Cardiac muscle cell (in vitro differentiated cells and primary cell): ENCODE data around the gene PSTPIP1. TPM values are rescaled to one million over a fixed set of nuclear protein-coding genes. Genes with fewer than 3 reads are reported as not detected.

Experiments
- DNase-seq, 2 donors: peaks; one replicate each; pipeline versions ENCODE4 v3.0.0 to v3.0.0-alpha.2; 2010 to 2017; ENCODE audit warnings: low read depth in 1 of 2, low spot score in 1 of 2
- H3K27ac ChIP-seq: fragments of 200-600 bp; sonication (generic); 2 replicates; pipeline ENCODE4 v1.5.1; 2016
- H3K27me3 ChIP-seq: fragments of 200-600 bp; sonication (generic); 2 replicates; pipeline ENCODE4 v1.6.0; 2016; ENCODE audit warnings: control low read depth
- H3K36me3 ChIP-seq: fragments of 200-600 bp; sonication (generic); 2 replicates; pipeline ENCODE4 v1.5.1; 2016; ENCODE audit warnings: control low read depth
- H3K4me1 ChIP-seq: fragments of 200-600 bp; sonication (generic); 2 replicates; pipeline ENCODE4 v1.8.1; 2017; ENCODE audit warnings: low read depth, mild to moderate bottlenecking, mixed run types
- H3K4me3 ChIP-seq: fragments of 200-600 bp; sonication (generic); 2 replicates; pipeline ENCODE4 v1.5.1; 2016; ENCODE audit warnings: mild to moderate bottlenecking
- H3K9me3 ChIP-seq: fragments of 200-600 bp; sonication (generic); 2 replicates; pipeline ENCODE4 v1.5.1; 2017; ENCODE audit warnings: low read depth, mild to moderate bottlenecking, control low read depth
- polyA plus RNA-seq: library from polyadenylated mRNA; unstranded; fragments of >200 nt; fragmentation: Nextera tagmentation; extraction: Ambion mirVana; gene quantifications from 2 replicates; pipeline ENCODE4 v1.2.1, GENCODE V29; 2016
- total RNA-seq: library from RNA; depleted of rRNA; stranded (reverse); fragments of >200 nt; gene quantifications from 2 replicates; pipeline ENCODE4 v1.2.3, GENCODE V29; 2016
- TF ChIP-seq, protein P1 (sequence below): IDR thresholded peaks from 2 replicates; pipeline ENCODE4 v1.5.1; 2012; ENCODE audit warnings: low read depth, mild to moderate bottlenecking, low read length

The PSTPIP1 gene
- total and polyA plus RNA-seq, 2 experiments from 2014 or later = 0.26 to 0.63 TPM

DNA sequence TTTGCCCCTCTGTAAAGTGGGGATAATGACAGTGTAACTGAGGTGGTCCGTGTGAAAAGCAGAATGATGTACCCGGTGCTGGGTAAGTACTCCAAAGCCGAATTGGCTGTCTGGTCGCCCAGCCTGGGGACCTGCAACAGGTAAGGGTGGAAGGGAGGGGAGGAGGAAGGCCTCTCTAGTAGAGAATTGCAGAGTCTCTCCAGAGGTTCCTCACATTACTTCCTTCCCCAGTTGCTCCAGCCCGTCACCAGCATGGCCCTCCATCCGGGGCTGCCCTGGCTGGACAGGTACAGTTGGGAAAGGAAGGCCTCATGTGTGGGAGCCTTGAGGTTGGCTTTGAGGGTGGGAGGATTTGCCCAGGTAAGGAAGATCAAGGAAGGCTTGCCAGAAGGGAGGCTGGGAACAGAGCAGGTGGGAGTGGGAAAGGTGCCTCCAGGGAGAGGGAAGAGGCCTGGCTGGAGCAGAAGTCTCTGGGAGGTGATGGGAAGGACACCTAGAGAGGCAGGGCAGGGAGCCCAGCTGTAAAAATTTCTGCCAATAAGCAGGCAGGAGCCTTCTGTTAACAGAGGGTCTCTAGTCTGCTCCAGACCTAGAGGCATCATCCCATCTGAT, 1.7 kb upstream of the PSTPIP1 start:
- H3K27me3 ChIP-seq = no peaks in the 10 kb centered on the region
- no peaks in the 10 kb centered on the region for H3K9me3 ChIP-seq
- TF ChIP-seq, protein P1, sequence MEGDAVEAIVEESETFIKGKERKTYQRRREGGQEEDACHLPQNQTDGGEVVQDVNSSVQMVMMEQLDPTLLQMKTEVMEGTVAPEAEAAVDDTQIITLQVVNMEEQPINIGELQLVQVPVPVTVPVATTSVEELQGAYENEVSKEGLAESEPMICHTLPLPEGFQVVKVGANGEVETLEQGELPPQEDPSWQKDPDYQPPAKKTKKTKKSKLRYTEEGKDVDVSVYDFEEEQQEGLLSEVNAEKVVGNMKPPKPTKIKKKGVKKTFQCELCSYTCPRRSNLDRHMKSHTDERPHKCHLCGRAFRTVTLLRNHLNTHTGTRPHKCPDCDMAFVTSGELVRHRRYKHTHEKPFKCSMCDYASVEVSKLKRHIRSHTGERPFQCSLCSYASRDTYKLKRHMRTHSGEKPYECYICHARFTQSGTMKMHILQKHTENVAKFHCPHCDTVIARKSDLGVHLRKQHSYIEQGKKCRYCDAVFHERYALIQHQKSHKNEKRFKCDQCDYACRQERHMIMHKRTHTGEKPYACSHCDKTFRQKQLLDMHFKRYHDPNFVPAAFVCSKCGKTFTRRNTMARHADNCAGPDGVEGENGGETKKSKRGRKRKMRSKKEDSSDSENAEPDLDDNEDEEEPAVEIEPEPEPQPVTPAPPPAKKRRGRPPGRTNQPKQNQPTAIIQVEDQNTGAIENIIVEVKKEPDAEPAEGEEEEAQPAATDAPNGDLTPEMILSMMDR = no peak
- H3K4me3 ChIP-seq = no peak overlapping the region
- H3K4me1 ChIP-seq = no peaks in the 10 kb centered on the region
- no peaks in the 10 kb centered on the region for H3K36me3 ChIP-seq
- no peak for DNase-seq
- no peak overlapping the region for H3K27ac ChIP-seq

DNA sequence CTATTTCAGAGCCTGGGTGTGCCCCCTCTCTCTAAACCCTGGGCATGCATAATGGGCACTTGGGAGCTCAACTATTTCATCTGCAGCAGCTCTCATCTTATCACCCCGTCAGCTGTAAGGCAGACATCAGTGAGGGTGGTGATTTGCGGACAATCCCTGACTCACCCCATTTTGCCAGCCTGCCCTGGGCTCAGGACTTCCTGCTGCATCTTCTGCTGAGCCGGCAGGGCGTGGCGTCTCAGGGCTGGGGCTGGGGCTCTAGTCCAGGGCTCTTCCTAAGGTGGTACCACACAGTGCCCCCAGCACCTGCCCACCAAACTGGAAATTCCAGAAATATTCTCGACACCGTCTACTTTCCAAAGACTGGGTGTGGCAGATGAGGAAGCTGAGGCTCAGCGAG, 925 bp upstream of the PSTPIP1 start:
- Histone ChIP-seq H3K27ac (no peak overlapping the region), H3K27me3 (no peaks in the 10 kb centered on the region), H3K4me3 (no peak overlapping the region), H3K9me3 (no peaks in the 10 kb centered on the region), H3K36me3 (no peaks in the 10 kb centered on the region), H3K4me1 (no peaks in the 10 kb centered on the region)
- TF ChIP-seq, protein P1 = no peak
- DNase-seq = no peak

DNA sequence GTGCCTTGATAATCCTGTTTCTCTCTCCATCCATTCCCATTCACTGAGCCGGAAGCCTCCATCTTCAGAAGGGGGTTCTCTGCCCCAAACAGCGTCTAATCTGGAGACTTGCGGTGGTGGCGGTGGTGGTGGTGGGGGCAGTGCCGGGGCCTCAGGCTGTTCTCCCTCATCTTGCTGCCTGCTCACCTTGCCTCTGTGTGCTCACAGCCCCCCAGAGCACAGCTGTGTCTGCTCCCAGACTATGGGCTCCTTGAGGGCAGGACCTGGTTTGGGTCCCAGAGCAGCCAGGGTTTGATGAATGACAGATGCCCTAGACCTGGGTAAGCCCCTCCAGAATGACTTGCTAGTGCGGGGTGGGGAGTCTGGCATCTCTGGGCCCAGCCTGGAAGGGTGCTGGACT, 430 bp upstream of the PSTPIP1 start:
- Histone ChIP-seq H3K9me3 (no peaks in the 10 kb centered on the region), H3K4me3 (no peak overlapping the region), H3K27ac (no peak overlapping the region), H3K36me3 (no peaks in the 10 kb centered on the region), H3K27me3 (no peaks in the 10 kb centered on the region), H3K4me1 (no peaks in the 10 kb centered on the region)
- DNase-seq = no peak
- TF ChIP-seq, protein P1 = no peak

DNA sequence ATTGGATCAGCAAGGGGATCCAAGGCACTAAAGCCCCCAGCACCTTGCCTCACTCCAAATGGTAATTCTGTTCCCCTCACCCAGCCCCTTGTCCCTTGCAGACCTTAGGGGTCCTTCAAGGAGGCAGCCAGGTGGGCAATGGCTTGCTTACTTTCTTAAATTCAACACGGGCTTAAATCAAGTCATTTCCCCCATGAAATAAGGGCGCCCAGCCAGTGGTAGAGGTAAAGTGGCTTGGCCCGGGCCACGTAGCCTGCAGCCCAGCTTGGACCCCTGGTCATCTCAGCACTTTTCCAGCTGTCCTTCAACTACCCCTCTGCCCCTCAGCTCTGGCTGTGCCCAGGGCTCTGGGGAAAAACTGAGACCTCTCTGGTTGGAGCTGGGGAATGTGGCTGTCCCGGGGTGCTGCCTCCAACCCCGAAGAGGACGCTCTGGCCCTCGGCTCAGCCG, 1.2 kb downstream of the PSTPIP1 start:
- Histone ChIP-seq H3K27me3 (no peaks in the 10 kb centered on the region), H3K4me1 (no peaks in the 10 kb centered on the region), H3K36me3 (no peaks in the 10 kb centered on the region), H3K9me3 (no peaks in the 10 kb centered on the region), H3K4me3 (no peak overlapping the region), H3K27ac (no peak overlapping the region)
- DNase-seq = no peak
- TF ChIP-seq, protein P1 = no peak

DNA sequence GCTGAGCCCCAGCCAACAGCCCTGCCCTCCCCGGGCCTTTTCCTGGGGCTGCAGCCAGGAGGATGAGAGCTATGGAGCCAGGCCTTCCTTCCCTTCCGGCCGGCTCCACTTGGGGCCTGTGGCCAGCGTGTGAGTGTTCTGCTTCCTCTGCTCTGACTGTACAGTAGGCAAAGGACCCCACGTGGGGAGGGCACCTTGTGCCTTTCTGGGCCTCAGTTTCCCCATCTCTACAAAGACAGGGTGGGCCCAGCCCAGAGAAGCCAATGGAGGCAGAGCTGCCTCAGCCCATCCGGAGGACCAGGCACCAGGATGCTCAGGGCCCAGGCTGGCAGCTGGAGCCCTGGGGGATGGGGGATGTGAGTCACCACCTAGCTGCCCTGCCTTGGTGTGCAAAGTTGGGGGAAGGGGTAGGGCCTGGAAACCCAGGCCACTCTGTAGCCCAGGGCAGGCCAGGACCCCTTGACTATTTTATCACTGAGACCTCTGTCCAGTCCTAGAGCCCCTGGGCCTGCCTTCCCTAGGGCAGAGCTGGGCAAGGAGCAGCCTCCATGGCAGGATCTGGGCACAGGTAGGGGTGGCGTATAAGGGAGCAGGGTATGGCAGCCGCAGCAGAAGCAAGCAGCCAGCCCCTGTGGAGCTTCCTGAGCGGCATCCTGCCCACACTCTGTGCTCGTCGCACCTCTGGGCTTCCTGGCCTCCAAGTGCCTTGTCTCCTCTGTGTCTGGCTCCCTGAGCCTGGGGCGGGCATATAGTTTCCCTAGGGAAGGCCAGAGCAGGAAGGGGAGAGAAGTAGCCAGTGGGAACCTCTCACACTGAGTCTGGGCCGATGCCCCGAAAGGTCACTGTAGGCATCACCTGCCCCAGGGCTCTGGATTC, 1.8 kb downstream of the PSTPIP1 start:
- TF ChIP-seq, protein P1 = peak; percentile 8

More for the DNA sequence above, 1.8 kb downstream of the PSTPIP1 start:
- Histone ChIP-seq H3K36me3 (no peaks in the 10 kb centered on the region), H3K4me1 (no peaks in the 10 kb centered on the region), H3K27me3 (no peaks in the 10 kb centered on the region), H3K27ac (no peak overlapping the region), H3K4me3 (no peak overlapping the region), H3K9me3 (no peaks in the 10 kb centered on the region)
- DNase-seq = peak in 1 of 2 donors; percentile 57
